Activated T-cell treated with anti-CD3 and anti-CD28 coated beads, Interleukin-2, amount 50 U/mL, for 24 hours (primary cell): ENCODE data around the gene DHX38.
"Not testable (repeated sequence)": the region's sequence is repeated elsewhere in the genome, so short reads cannot be mapped to it uniquely, and the experiment has no call there.

Experiments used
- DNase-seq: peaks from one replicate; pipeline ENCODE4 v3.0.0-alpha.2; 2020
- H3K27ac Mint-ChIP-seq: 2 replicates; pipeline ENCODE4 v1.8.0; 2020; ENCODE audit warnings: mild to moderate bottlenecking, mixed read lengths
- H3K27me3 Mint-ChIP-seq: 2 replicates; pipeline ENCODE4 v1.8.0; 2020; ENCODE audit warnings: mixed read lengths
- H3K36me3 Mint-ChIP-seq: 2 replicates; pipeline ENCODE4 v1.8.0; 2020; ENCODE audit warnings: low read depth, mixed read lengths
- H3K4me1 Mint-ChIP-seq: 2 replicates; pipeline ENCODE4 v1.8.0; 2020; ENCODE audit warnings: low read depth, mixed read lengths
- H3K4me3 Mint-ChIP-seq: 2 replicates; pipeline ENCODE4 v1.8.0; 2020; ENCODE audit warnings: mild to moderate bottlenecking, moderate library complexity, mixed read lengths
- H3K9me3 Mint-ChIP-seq: 2 replicates; pipeline ENCODE4 v1.8.0; 2020; ENCODE audit warnings: mixed read lengths

Gene DHX38

DNA sequence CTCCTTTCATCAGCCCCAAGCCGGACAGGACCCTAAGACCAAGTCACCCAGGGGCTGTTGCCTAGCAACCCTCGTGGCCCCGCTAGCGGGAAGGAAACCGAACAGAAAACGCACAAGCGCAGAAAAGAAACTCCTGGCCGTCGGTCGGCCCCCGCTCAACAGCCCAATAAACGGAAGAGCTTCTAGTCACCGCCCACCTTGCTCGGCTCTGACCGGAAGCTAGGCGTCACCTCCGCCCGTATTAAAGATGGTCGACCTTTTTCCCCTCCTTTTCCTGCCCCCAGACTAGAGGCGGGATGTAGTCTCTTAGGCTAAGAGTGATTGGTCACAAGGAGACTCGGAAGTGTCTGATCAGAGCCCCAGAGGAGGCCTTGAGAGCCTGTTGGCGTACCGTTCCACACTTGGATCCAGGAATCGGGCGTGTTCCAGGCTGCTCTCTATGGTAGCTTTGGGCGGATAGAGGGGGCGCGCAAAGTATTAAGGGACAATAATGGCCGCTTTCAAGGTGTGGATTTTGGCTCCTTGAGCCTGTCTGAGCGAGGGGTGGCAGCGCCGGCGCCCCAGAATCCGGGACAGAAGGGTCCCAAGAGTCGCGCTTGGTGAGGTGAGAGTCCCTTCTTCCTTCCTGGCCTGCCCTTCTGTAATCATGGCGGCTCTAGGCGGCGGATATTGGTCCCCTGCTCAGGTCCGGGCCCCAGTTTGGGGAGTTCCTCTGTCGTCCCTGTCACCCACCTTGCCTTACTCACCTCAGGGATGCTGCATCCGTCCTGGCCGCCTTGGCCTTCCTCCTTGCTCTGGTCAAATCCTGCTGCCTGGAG lies at the start of gene DHX38, which contains the start of gene TXNL4B:
Gene DHX38, plus strand, starts transcription at position 400 of the 818 bp plus-strand sequence. CDS start 2,311 bp downstream, outside the sequence.
Gene TXNL4B, minus strand, starts transcription at position 173 of the 818 bp plus-strand sequence. CDS start 2,871 bp downstream, outside the sequence.
- peaks cover 46% of the 10 kb centered on the region for H3K4me1 Mint-ChIP-seq
- H3K4me3 Mint-ChIP-seq = peak within 1 kb of the TSS; percentile 97
- peak within 1 kb of the TSS; percentile 98 for H3K27ac Mint-ChIP-seq
- H3K9me3 Mint-ChIP-seq = no peaks in the 10 kb centered on the region
- peak; percentile 88 for DNase-seq
- H3K27me3 Mint-ChIP-seq = no peaks in the 10 kb centered on the region
- peaks cover 83% of the 10 kb centered on the region for H3K36me3 Mint-ChIP-seq

DNA sequence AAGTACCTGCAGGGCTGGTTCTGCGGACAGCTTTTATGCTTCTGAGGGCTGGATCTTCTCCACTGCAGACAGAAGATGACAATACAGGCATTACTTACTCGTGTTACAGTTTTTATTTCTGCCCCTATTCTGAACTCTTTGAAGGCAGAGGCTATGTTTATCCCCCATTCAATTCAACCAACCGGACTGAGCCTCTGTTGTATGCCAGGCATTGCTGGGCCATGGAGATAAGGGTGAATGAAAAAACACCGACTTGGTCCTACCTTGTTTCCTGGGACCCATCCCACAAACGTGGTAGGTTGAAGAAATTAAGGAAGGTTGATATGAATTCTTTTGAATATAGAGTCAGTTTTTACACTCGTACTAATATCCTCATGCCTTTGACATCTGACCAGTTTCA lies 49.4 kb upstream of the DHX38 start:
- H3K4me3 Mint-ChIP-seq = no peak overlapping the region
- peaks cover 8% of the 10 kb centered on the region for H3K9me3 Mint-ChIP-seq
- DNase-seq = no peak
- peaks cover 35% of the 10 kb centered on the region for H3K36me3 Mint-ChIP-seq
- H3K4me1 Mint-ChIP-seq = no peaks in the 10 kb centered on the region
- H3K27ac Mint-ChIP-seq = no peak overlapping the region
- no peaks in the 10 kb centered on the region for H3K27me3 Mint-ChIP-seq

DNA sequence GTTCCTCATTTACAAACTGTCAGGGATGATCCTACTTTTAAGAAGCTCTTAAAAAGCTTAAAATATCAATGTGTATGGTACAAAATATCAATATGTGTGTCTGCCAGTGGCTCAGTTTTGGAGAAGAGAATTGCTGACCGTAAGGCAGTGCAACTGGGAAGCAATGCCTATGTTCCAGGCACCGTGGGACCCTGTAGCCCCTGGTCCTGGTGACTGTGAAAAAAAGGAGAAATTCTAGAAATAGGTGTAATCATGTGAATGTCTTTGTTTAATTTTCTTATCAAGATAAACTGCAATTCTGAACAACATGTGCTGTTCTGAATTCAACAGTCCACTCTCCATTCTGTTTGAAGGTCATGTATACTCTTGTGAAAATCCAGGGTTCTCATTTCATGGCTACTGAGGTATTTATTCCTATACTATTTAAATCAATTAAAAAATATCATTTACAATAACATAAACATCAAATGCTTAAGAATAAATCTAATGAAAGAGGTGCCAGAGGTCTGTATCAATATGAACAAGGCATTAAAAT lies 48.8 kb upstream of the DHX38 start:
- Mint-ChIP-seq H3K4me1 (no peaks in the 10 kb centered on the region), H3K36me3 (peaks cover 36% of the 10 kb centered on the region), H3K9me3 (peaks cover 12% of the 10 kb centered on the region), H3K4me3 (no peak overlapping the region), H3K27me3 (no peaks in the 10 kb centered on the region), H3K27ac (no peak overlapping the region)
- DNase-seq = no peak

DNA sequence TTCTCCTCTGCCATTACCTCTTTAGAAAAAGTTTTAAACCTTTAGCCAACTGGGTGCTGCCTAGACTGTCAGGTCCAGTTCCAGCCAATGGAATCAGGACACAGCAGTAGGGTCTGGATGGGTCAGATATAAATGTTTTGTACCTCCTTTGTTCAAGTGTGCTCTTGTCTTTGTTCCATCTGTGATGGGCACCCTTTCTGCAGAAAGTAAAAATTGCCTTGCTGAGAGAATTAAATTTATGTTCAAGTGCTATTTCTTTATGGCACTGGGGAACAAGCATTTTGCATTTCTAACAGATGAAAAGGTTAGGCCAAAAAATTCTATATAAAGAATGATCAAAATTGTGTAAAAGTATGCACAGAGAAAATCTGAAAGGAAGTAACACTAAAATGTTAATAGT lies 44.5 kb upstream of the DHX38 start:
- Mint-ChIP-seq H3K4me1 (no peaks in the 10 kb centered on the region), H3K36me3 (peaks cover 8% of the 10 kb centered on the region), H3K27ac (no peak overlapping the region), H3K9me3 (peaks cover 11% of the 10 kb centered on the region), H3K27me3 (no peaks in the 10 kb centered on the region), H3K4me3 (no peak overlapping the region)
- DNase-seq = no peak

GRCh38 chr16:72050769-72051464 lies 42.7 kb upstream of the DHX38 start:
- Mint-ChIP-seq H3K36me3 (peaks cover 7% of the 10 kb centered on the region), H3K4me1 (no peaks in the 10 kb centered on the region), H3K27me3 (no peaks in the 10 kb centered on the region), H3K27ac (no peak overlapping the region), H3K9me3 (peaks cover 11% of the 10 kb centered on the region), H3K4me3 (no peak overlapping the region)
- no peak for DNase-seq

DNA sequence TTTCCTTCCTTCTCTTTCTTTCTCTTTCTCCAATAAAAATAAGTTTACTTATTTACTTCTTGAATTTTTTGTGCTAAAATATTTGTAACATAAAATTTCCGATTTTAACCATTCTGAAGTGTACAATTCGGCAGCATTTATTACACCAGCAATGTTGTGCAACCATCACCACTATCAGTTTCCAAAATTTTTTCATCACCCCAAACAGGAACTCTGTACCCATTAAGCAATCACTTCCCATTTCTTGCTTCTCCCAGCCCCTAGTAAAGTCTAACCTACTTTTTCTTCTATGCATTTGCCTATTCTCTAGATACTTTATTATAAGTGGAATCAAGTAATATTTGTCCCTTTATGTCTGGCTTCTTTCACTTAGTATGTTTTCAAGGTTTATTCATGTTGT lies 41.8 kb upstream of the DHX38 start:
- DNase-seq = no peak
- peaks cover 7% of the 10 kb centered on the region for H3K36me3 Mint-ChIP-seq
- no peak overlapping the region for H3K4me3 Mint-ChIP-seq
- peaks cover 11% of the 10 kb centered on the region for H3K9me3 Mint-ChIP-seq
- H3K27me3 Mint-ChIP-seq = no peaks in the 10 kb centered on the region
- H3K27ac Mint-ChIP-seq = no peak overlapping the region
- no peaks in the 10 kb centered on the region for H3K4me1 Mint-ChIP-seq

- not testable (repeated sequence) for DNase-seq, H3K27ac Mint-ChIP-seq, H3K27me3 Mint-ChIP-seq, H3K9me3 Mint-ChIP-seq, H3K4me1 Mint-ChIP-seq, H3K36me3 Mint-ChIP-seq, H3K4me3 Mint-ChIP-seq
Observed at GRCh38 chr16:72054254-72054847, 39.3 kb upstream of the DHX38 start, which contains the start of gene HP. Gene HP, plus strand, starts transcription at chr16:72054505. Its CDS starts 148 bp downstream, at chr16:72054653.

GRCh38 chr16:72055911-72056310 lies 37.7 kb upstream of the DHX38 start:
- DNase-seq = no peak
- Mint-ChIP-seq H3K36me3 (no peaks in the 10 kb centered on the region), H3K27me3 (no peaks in the 10 kb centered on the region), H3K27ac (no peak overlapping the region), H3K9me3 (no peaks in the 10 kb centered on the region), H3K4me3 (no peak overlapping the region), H3K4me1 (no peaks in the 10 kb centered on the region)

- H3K27me3 Mint-ChIP-seq, DNase-seq, H3K36me3 Mint-ChIP-seq, H3K4me1 Mint-ChIP-seq, H3K4me3 Mint-ChIP-seq, H3K9me3 Mint-ChIP-seq, H3K27ac Mint-ChIP-seq: not testable (repeated sequence)
Observed at GRCh38 chr16:72057313-72057712, 36.3 kb upstream of the DHX38 start.

DNA sequence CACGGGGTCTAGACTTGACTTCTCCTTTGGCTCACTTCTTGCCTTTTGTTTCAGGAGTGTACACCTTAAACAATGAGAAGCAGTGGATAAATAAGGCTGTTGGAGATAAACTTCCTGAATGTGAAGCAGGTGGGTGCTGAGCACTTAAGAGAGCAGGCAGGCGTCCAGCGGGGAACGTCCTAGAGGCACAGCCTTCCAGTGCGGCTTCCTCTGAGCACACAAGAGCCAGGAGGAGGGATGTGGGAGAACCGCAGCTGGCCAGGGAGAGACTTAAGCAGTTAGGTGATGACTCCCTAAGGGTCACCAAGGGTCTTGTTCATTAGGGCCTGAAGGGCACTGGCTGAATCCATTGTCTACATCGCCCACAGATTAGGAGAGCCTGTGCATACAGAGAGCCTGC lies 34.6 kb upstream of the DHX38 start:
- not testable (repeated sequence) for DNase-seq, H3K27me3 Mint-ChIP-seq, H3K36me3 Mint-ChIP-seq, H3K4me3 Mint-ChIP-seq, H3K27ac Mint-ChIP-seq, H3K4me1 Mint-ChIP-seq, H3K9me3 Mint-ChIP-seq

DNA sequence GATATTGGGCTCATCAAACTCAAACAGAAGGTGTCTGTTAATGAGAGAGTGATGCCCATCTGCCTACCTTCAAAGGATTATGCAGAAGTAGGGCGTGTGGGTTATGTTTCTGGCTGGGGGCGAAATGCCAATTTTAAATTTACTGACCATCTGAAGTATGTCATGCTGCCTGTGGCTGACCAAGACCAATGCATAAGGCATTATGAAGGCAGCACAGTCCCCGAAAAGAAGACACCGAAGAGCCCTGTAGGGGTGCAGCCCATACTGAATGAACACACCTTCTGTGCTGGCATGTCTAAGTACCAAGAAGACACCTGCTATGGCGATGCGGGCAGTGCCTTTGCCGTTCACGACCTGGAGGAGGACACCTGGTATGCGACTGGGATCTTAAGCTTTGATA lies 33.2 kb upstream of the DHX38 start:
- H3K27ac Mint-ChIP-seq = no peak overlapping the region
- H3K4me1 Mint-ChIP-seq = no peaks in the 10 kb centered on the region
- H3K9me3 Mint-ChIP-seq = no peaks in the 10 kb centered on the region
- no peaks in the 10 kb centered on the region for H3K36me3 Mint-ChIP-seq
- DNase-seq = no peak
- no peak overlapping the region for H3K4me3 Mint-ChIP-seq
- no peaks in the 10 kb centered on the region for H3K27me3 Mint-ChIP-seq

DNA sequence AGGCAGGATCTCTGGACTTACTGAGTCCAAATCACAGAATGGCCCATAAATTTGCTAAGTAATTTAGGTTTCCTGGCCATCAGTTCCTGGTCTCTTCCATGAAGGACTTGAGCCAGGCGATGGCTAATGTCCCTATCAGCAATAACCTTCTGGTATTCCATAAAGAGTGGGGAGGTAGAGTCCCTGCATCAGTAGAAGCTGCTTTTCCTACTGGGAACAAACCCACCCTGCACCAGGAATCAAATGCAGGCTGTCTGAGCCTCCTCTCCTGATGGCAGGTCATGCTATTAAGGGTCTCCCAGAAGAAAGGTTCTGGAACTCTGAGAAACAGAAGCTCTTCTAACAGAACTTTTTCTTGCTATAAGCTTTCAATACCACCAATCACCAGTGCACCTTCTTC lies 32.1 kb upstream of the DHX38 start:
- Mint-ChIP-seq H3K4me3 (no peak overlapping the region), H3K9me3 (no peaks in the 10 kb centered on the region), H3K27ac (no peak overlapping the region), H3K4me1 (no peaks in the 10 kb centered on the region), H3K36me3 (no peaks in the 10 kb centered on the region), H3K27me3 (no peaks in the 10 kb centered on the region)
- no peak for DNase-seq

DNA sequence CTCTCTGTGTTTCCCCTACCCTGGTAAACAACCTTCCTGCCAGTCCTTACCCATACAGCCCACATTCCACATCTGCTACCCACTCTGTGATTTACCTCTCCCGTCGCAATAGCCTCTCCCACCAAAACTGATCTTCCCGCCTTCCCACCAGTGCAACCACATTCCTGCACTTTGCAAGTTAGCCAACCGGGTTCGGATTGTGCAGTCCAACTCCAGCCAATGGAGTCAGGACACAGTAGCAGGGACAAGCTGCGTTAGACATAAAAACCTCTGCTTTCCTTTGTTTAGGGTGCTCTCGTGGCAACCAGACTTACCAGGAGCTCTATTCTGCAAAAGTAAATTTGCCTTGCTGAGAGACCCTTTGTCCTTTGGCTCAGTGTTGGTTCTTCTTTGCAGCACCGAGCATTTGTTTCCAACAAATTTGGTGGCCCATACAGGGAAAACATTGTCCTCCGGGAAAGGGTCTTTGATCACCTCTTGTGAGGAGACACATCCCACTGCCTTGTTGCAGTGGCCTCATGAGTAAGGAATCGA lies 29.2 kb upstream of the DHX38 start:
- no peaks in the 10 kb centered on the region for H3K36me3 Mint-ChIP-seq
- H3K4me1 Mint-ChIP-seq = no peaks in the 10 kb centered on the region
- H3K9me3 Mint-ChIP-seq = no peaks in the 10 kb centered on the region
- no peak overlapping the region for H3K27ac Mint-ChIP-seq
- H3K27me3 Mint-ChIP-seq = no peaks in the 10 kb centered on the region
- no peak for DNase-seq
- H3K4me3 Mint-ChIP-seq = no peak overlapping the region

GRCh38 chr16:72066747-72067146 lies 26.9 kb upstream of the DHX38 start:
- no peak overlapping the region for H3K27ac Mint-ChIP-seq
- no peaks in the 10 kb centered on the region for H3K4me1 Mint-ChIP-seq
- no peak overlapping the region for H3K4me3 Mint-ChIP-seq
- H3K9me3 Mint-ChIP-seq = no peaks in the 10 kb centered on the region
- DNase-seq = no peak
- H3K36me3 Mint-ChIP-seq = no peaks in the 10 kb centered on the region
- H3K27me3 Mint-ChIP-seq = no peaks in the 10 kb centered on the region
